Heart right ventricle (tissue), 16 donors: ENCODE measurements around the gene SPIN1. TPM values are rescaled to one million over a fixed set of nuclear protein-coding genes. Genes with fewer than 3 reads are reported as not detected.

Experiments used
- ATAC-seq, 8 donors: fragments of 200-7000 bp; cut with Tn5 transposase; one replicate each; pipeline ENCODE4 v1.9.1; 2020; ENCODE audit warnings: mild to moderate bottlenecking in 8 of 8, moderate library complexity in 8 of 8, moderate number of reproducible peaks in 1 of 8
- DNase-seq, 2 donors: peaks; one replicate each; pipeline ENCODE4 v3.0.0-alpha.2; 2020
- H3K27ac ChIP-seq, 10 donors: fragments of 200-600 bp; sonication (generic) in 2 of 10; one replicate each; pipeline versions ENCODE4 v1.5.0 to v1.8.0; 2020 to 2022; ENCODE audit warnings: mild to moderate bottlenecking in 3 of 10
- H3K27me3 ChIP-seq, 7 donors: fragments of 200-600 bp; one replicate each; pipeline ENCODE4 v1.8.0; 2021 to 2022; ENCODE audit warnings: mild to moderate bottlenecking in 2 of 7
- H3K36me3 ChIP-seq, 9 donors: fragments of 200-600 bp; sonication (generic) in 1 of 9; one replicate each; pipeline versions ENCODE4 v1.5.0 to v1.8.0; 2020 to 2022; ENCODE audit warnings: mild to moderate bottlenecking in 2 of 9
- H3K4me1 ChIP-seq, 9 donors: fragments of 200-600 bp; sonication (generic) in 1 of 9; one replicate each; pipeline versions ENCODE4 v1.5.0 to v1.8.0; 2020 to 2022; ENCODE audit warnings: mild to moderate bottlenecking in 4 of 9
- H3K4me3 ChIP-seq, 10 donors: fragments of 200-600 bp; sonication (generic) in 2 of 10; one replicate each; pipeline versions ENCODE4 v1.5.0 to v1.8.0; 2020 to 2022; ENCODE audit warnings: mild to moderate bottlenecking in 7 of 10, moderate library complexity in 2 of 10
- H3K9me3 ChIP-seq, 11 donors: fragments of 200-600 bp in 10 of 11; sonication (generic) in 2 of 11; one replicate each; pipeline versions ENCODE4 v1.5.0 to v1.8.0; 2013 to 2022; ENCODE audit warnings: mild to moderate bottlenecking in 2 of 11, control low read depth in 1 of 11, moderate library complexity in 1 of 11
- WGBS, 2 donors: extraction: QIAGEN DNeasy Blood & Tissue Kit; methylation state at CpG; one replicate each; pipeline ENCODE4 v1.1.7; 2013; ENCODE audit warnings: inconsistent platforms in 1 of 2; 5-methylcytosine and 5-hydroxymethylcytosine counted together
- intact Hi-C, 10 donors: fragments of 100-400 bp; cut with DNase I; formaldehyde crosslinking; loops; one replicate each; pipeline versions ENCODE4 v1.11.1 to v1.14.2; 2022
- polyA plus RNA-seq, 2 donors: library from polyadenylated mRNA; stranded (reverse); fragments of 200-250 nt; gene quantifications; one replicate each; pipeline ENCODE4 v1.2.3, GENCODE V29; 2013
- total RNA-seq, 10 donors: library from RNA; stranded (reverse); fragmentation: NEBNext Ultra II Directional in 3 of 10; extraction: Animal tissue kit (Norgen Biotek cat#: 25700) in 3 of 10; gene quantifications; one replicate each; pipeline versions ENCODE4 v1.2.1 to v1.2.4, GENCODE V29; 2021 to 2023
- TF ChIP-seq, protein P1 (sequence below), 9 donors: fragments of 200-600 bp; sonication (generic) in 2 of 9; IDR thresholded peaks; one replicate each; pipeline versions ENCODE4 v1.5.0 to v1.8.0; 2021 to 2022; ENCODE audit warnings: antibody characterized with exemption in 9 of 9, mild to moderate bottlenecking in 5 of 9, moderate library complexity in 1 of 9
- donor health status: Arrhythmogenic right ventricular cardiomyopathy.
- donor health status: ischemic (EF 13 %, LVEDD 7.1; RV severe dilation, severe dysfunction).
- donor health status: healthy with polysubstance abuse.
- donor health status: DM: no; HTN: yes; CAD: no.
- donor health status: DM: no; HTN: no; CAD: no.
- donor health status: ischemic (EF 25% LVEDD 6.9; RV normal size, moderate dysfunction).
- donor health status: ischemic (EF 25% LVEDD 5.7; RV mildly dilated, moderate dysfunction).
- donor health status: healthy.
- donor health status: DM: yes; HTN: yes; CAD: no.
- donor health status: Ischemic cardiomyopathy.
- donor health status: ischemic (EF 35%, LVEDD 5.7; RV mildly dilated, moderate dysfunction).
- donor health status: nonischemic (EF 11% LVEDD 7.7; RV severe dilation, severe dysfunction).
- donor health status: DM: yes; HTN: yes; CAD: no.
- donor health status: PGD.
- donor health status: ischemic (EF 29% LVEDD 5.4; RV normal size, mild dysfunction).
- donor health status: nonischemic (EF 23%, LVEDD 6.1; RV moderate dilation, normal function).

The SPIN1 gene
- total and polyA plus RNA-seq, 12 donors: 14.9 to 65.0 (median 50.3) TPM

DNA sequence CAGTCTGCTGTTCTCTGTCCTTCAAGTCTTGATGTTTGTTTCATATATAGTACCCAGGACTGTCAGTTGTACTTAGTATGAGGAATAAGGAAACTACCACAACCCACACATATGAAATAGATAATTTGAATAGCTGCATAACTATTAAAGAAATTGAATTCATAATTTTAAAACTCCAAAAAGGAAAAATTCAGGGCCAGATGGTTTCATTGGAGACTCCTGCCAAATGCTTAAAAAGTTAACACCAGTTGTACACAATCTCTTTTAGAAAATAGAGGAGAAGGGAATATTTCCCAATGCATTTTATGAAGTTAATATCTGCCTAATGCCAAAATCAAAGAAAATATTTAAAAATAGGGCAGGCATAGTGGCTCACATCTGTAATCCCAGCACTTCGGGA lies 24.6 kb upstream of the SPIN1 start:
- no peaks in the 10 kb centered on the region for H3K4me1 ChIP-seq
- H3K9me3 ChIP-seq: peaks cover 0 to 20% (median 0%) of the 10 kb centered on the region in 11 donors
- 79 to 89% methylated on average over 1 of the region's 1 CpG for whole genome bisulfite sequencing, 2 donors
- no peak overlapping the region for H3K27ac ChIP-seq
- no peak overlapping the region for H3K4me3 ChIP-seq
- intact Hi-C loops: no loop called here
- DNase-seq (no peak), ATAC-seq (no peak)
- TF ChIP-seq, protein P1, sequence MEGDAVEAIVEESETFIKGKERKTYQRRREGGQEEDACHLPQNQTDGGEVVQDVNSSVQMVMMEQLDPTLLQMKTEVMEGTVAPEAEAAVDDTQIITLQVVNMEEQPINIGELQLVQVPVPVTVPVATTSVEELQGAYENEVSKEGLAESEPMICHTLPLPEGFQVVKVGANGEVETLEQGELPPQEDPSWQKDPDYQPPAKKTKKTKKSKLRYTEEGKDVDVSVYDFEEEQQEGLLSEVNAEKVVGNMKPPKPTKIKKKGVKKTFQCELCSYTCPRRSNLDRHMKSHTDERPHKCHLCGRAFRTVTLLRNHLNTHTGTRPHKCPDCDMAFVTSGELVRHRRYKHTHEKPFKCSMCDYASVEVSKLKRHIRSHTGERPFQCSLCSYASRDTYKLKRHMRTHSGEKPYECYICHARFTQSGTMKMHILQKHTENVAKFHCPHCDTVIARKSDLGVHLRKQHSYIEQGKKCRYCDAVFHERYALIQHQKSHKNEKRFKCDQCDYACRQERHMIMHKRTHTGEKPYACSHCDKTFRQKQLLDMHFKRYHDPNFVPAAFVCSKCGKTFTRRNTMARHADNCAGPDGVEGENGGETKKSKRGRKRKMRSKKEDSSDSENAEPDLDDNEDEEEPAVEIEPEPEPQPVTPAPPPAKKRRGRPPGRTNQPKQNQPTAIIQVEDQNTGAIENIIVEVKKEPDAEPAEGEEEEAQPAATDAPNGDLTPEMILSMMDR (IDR thresholded peaks at IDR 0.05): no peak
- H3K27me3 ChIP-seq: peaks cover 0 to 11% (median 0%) of the 10 kb centered on the region in 7 donors
- H3K36me3 ChIP-seq: no peaks in the 10 kb centered on the region

DNA sequence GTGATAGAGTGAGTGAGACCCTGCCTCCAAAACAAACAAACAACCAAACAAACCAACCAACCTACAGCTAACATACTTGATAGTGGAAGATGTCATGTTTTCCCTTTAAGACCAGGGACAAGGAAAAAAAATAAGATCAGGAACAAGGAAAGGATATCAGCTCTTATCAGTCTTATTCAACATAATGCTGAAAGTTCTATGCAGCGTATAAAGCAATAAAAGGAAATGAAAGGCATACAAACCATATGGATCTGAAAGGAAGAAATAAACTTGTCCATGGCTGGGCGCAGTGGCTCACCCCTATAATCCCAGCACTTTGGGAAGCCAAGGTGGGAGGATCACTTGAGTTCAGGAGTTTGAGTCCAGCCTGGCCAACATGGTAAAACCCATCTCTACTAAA lies 23.5 kb upstream of the SPIN1 start:
- peaks cover 0 to 11% (median 0%) of the 10 kb centered on the region in 7 donors for H3K27me3 ChIP-seq
- TF ChIP-seq, protein P1 (IDR thresholded peaks at IDR 0.05): no peak
- intact Hi-C loops: no loop called here
- H3K27ac ChIP-seq: no peak overlapping the region
- peaks cover 0 to 21% (median 0%) of the 10 kb centered on the region in 11 donors for H3K9me3 ChIP-seq
- no peak for ATAC-seq
- H3K4me1 ChIP-seq: no peaks in the 10 kb centered on the region
- no peak overlapping the region for H3K4me3 ChIP-seq
- WGBS, 2 donors: 83% methylated on average over 2 of the region's 2 CpGs
- DNase-seq: no peak
- H3K36me3 ChIP-seq: no peaks in the 10 kb centered on the region

DNA sequence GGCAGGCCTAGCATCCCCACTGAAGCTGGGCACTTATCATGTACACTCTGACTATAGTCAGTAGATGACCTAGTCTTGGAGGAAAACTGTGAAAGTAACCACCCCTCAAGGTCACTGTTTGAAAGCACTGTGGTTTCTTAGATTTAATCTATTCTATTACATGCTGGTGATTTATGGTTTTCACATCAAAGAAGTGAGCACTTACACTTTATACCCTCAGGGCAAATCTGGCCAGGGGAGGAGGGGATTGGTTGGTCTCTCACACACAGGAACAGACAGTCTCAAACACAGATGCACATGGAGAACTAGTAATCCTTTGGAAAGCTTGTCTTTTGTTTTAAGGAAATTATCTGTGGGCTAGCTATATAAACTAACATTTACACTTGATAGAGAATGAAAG lies 17.9 kb upstream of the SPIN1 start:
- Histone ChIP-seq H3K4me3 (no peak overlapping the region), H3K27ac (no peak overlapping the region), H3K4me1 (no peaks in the 10 kb centered on the region), H3K36me3 (no peaks in the 10 kb centered on the region), H3K27me3 (peaks cover 0 to 3% (median 0%) of the 10 kb centered on the region in 7 donors), H3K9me3 (peaks cover 0 to 21% (median 0%) of the 10 kb centered on the region in 11 donors)
- ATAC-seq (no peak), DNase-seq (no peak)
- TF ChIP-seq, protein P1 (IDR thresholded peaks at IDR 0.05): no peak
- intact Hi-C loops: no loop called here

DNA sequence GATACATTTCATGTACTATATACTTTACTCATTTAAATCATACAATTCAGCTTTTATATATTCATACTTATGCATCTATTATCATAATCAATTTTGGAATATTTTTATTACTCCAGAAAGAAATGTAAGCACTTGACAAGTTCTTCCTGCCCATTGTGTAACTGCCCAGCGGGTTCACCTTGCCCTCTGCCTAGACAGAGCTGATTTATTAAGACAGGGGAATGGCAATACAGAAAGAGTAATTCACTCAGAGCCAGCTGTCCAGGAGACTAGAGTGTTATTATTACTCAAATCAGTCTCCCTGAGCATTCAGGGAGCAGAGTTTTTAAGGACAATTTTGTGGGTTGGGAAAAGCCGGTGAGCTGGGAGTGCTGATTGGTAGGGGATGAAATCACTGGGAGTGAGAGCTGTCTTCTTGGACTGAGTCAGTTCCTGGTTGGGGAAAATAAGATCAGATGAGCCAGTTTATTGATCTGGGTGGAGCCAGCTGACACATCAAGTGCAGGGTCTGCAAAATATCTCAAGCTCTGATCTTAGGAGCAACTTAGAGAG lies 16.1 kb upstream of the SPIN1 start:
- Histone ChIP-seq H3K4me1 (no peaks in the 10 kb centered on the region), H3K4me3 (no peak overlapping the region), H3K9me3 (peaks cover 0 to 25% (median 0%) of the 10 kb centered on the region in 11 donors), H3K36me3 (no peaks in the 10 kb centered on the region), H3K27me3 (peaks cover 0 to 3% (median 0%) of the 10 kb centered on the region in 7 donors), H3K27ac (no peak overlapping the region)
- intact Hi-C loops: no loop called here
- 55 to 64% methylated on average over 2 of the region's 2 CpGs for WGBS, 2 donors
- DNase-seq (no peak), ATAC-seq (no peak)
- TF ChIP-seq, protein P1 (IDR thresholded peaks at IDR 0.05): no peak
